ACC112 (cell line): Measurements from ENCODE around the gene MPV17L.
"Not testable (repeated sequence)": the region's sequence is repeated elsewhere in the genome, so short reads cannot be mapped to it uniquely, and the experiment has no call there.

ENCODE experiments used
- H2AFZ ChIP-seq: fragments of 200-600 bp; sonication (generic); one replicate; pipeline ENCODE4 v1.6.0; 2017; ENCODE audit warnings: antibody characterized with exemption, low read length; ENCODE audit not compliant: unreplicated experiment
- H3K27ac ChIP-seq: fragments of 200-600 bp; sonication (generic); 2 replicates; pipeline ENCODE4 v1.5.1; 2014; ENCODE audit warnings: low read depth, mild to moderate bottlenecking, antibody characterized with exemption, low read length, moderate library complexity
- H3K27me3 ChIP-seq: fragments of 200-600 bp; sonication (generic); 2 replicates; pipeline ENCODE4 v1.6.1; 2014; ENCODE audit warnings: mild to moderate bottlenecking, antibody characterized with exemption, low read length, moderate library complexity, mixed read lengths; ENCODE audit not compliant: insufficient read depth
- H3K36me3 ChIP-seq: fragments of 200-600 bp; sonication (generic); 2 replicates; pipeline ENCODE4 v1.6.1; 2016; ENCODE audit warnings: mild to moderate bottlenecking, antibody characterized with exemption, low read length, moderate library complexity, mixed read lengths; ENCODE audit not compliant: insufficient read depth
- H3K4me1 ChIP-seq: fragments of 200-600 bp; sonication (generic); one replicate; pipeline ENCODE4 v1.6.1; 2016; ENCODE audit warnings: low read length, mixed read lengths; ENCODE audit not compliant: insufficient read depth, unreplicated experiment, control insufficient read depth
- H3K4me3 ChIP-seq: fragments of 200-600 bp; sonication (generic); 2 replicates; pipeline ENCODE4 v1.5.1; 2014; ENCODE audit warnings: mild to moderate bottlenecking, low read depth, low read length
- H3K79me2 ChIP-seq: fragments of 200-600 bp; sonication (generic); one replicate; pipeline ENCODE4 v1.6.0; 2016; ENCODE audit warnings: low read length; ENCODE audit not compliant: control insufficient read depth, unreplicated experiment, insufficient read depth

The MPV17L gene

DNA sequence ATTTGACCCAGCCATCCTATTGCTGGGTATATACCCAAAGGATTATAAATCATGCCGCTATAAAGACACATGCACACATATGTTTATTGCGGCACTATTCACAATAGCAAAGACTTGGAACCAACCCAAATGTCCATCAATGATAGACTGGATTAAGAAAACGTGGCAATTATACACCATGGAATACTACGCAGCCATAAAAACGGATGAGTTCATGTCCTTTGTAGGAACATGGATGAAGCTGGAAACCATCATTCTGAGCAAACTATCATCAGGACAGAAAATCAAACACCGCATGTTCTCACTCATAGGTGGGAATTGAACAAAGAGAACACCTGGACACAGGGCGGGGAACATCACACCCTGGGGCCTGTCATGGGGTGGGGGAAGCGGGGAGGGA lies 2.5 kb upstream of the MPV17L start:
- not testable (repeated sequence) for H3K27ac ChIP-seq, H3K4me3 ChIP-seq, H3K27me3 ChIP-seq, H2AFZ ChIP-seq, H3K4me1 ChIP-seq, H3K79me2 ChIP-seq, H3K36me3 ChIP-seq

DNA sequence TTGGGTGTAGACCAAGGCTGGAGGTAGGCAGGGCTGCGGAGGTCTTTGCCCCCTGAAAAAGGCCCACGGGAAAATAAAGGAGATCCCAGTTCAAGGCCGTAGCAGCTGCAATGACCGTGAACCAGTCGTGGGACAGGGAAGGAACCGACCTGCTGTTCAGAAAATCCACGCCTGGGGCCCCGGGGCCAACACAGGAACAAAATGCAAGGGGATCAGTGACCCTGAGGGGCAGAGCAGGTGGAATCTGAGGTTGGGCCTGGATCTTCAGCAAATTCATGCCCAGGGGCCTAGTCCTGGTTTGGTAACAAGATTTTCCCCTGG lies 915 bp downstream of the MPV17L start:
- H3K4me3 ChIP-seq = peak overlapping the region; percentile 77
- not testable (repeated sequence) for H3K27ac ChIP-seq, H2AFZ ChIP-seq, H3K79me2 ChIP-seq, H3K36me3 ChIP-seq, H3K27me3 ChIP-seq, H3K4me1 ChIP-seq

- no peaks in the 10 kb centered on the region for H3K79me2 ChIP-seq
- no peaks in the 10 kb centered on the region for H3K27me3 ChIP-seq
- H3K4me1 ChIP-seq = no peaks in the 10 kb centered on the region
- H2AFZ ChIP-seq = no peak overlapping the region
- H3K36me3 ChIP-seq = no peaks in the 10 kb centered on the region
- H3K27ac ChIP-seq = no peak overlapping the region
- H3K4me3 ChIP-seq = no peak overlapping the region
These were observed 1.5 kb downstream of the MPV17L start for GRCh38 chr16:15396948-15397594.

GRCh38 chr16:15398618-15399316 lies 3.2 kb downstream of the MPV17L start:
- no peaks in the 10 kb centered on the region for H3K36me3 ChIP-seq
- no peak overlapping the region for H3K4me3 ChIP-seq
- H3K4me1 ChIP-seq = no peaks in the 10 kb centered on the region
- no peak overlapping the region for H3K27ac ChIP-seq
- no peaks in the 10 kb centered on the region for H3K79me2 ChIP-seq
- no peak overlapping the region for H2AFZ ChIP-seq
- no peaks in the 10 kb centered on the region for H3K27me3 ChIP-seq

DNA sequence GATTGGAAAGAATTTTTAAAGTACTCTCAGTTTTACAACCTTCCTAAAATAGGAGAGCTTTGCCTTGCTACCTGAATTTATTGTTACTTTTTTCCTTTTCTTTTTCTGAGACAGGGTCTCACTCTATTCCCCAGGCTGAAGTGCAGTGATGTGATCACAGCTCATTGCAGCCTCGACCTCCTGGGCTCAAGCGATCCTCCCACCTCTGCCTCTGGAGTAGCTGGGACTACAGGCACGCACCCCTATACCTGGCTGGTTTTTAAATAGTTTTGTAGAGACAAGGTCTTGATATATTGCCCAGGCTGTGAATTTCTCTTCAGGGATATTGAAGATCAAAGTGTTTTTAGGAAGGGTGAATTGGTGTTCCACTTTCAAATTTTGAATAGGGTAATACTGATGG lies 3.8 kb downstream of the MPV17L start:
- no peak overlapping the region for H3K4me3 ChIP-seq

GRCh38 chr16:15400314-15400713 lies 4.8 kb downstream of the MPV17L start:
- H3K79me2 ChIP-seq, H3K36me3 ChIP-seq, H3K4me1 ChIP-seq, H3K27me3 ChIP-seq, H3K27ac ChIP-seq, H3K4me3 ChIP-seq, H2AFZ ChIP-seq: not testable (repeated sequence)

More for the DNA sequence above, 3.8 kb downstream of the MPV17L start:
- Histone ChIP-seq H2AFZ (no peak overlapping the region), H3K27ac (no peak overlapping the region), H3K36me3 (no peaks in the 10 kb centered on the region), H3K79me2 (no peaks in the 10 kb centered on the region), H3K4me1 (no peaks in the 10 kb centered on the region), H3K27me3 (no peaks in the 10 kb centered on the region)

- no peaks in the 10 kb centered on the region for H3K27me3 ChIP-seq
- no peaks in the 10 kb centered on the region for H3K36me3 ChIP-seq
- no peaks in the 10 kb centered on the region for H3K79me2 ChIP-seq
- no peak overlapping the region for H3K27ac ChIP-seq
- H3K4me1 ChIP-seq = no peaks in the 10 kb centered on the region
- no peak overlapping the region for H3K4me3 ChIP-seq
- H2AFZ ChIP-seq = no peak overlapping the region
These were observed 6.4 kb downstream of the MPV17L start for GRCh38 chr16:15401972-15402371.

DNA sequence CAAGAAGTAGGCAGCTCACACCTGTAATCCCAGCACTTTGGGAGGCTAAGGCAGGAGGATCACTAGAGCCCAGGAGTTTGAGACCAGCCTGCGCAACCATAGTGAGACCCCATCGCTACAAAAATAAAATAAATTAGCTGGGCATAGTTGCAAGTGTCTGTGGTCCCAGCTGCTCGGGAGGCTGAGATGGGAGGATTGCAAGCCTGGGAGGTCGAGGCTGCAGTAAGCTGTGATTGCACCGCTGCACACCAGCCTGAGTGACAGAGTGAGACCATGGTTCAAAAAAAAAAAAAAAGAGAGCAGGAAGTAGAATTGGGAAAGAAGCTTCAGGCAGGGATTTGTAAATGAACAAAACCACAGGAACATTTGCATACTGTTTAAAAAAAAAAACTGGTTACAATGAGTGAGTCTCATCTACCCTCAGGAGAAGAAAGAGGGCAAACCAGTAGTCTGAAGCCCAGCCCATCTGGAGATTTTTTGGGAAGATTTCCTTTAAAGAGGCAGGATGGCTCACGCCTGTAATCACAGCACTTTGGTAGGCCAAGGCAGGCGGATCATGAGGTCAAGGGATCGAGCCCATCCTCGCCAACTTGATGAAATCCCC lies 7.9 kb downstream of the MPV17L start:
- no peak overlapping the region for H3K4me3 ChIP-seq
- no peaks in the 10 kb centered on the region for H3K79me2 ChIP-seq
- no peaks in the 10 kb centered on the region for H3K27me3 ChIP-seq
- no peak overlapping the region for H3K27ac ChIP-seq
- no peak overlapping the region for H2AFZ ChIP-seq
- H3K4me1 ChIP-seq = no peaks in the 10 kb centered on the region
- H3K36me3 ChIP-seq = no peaks in the 10 kb centered on the region

- H3K27me3 ChIP-seq, H2AFZ ChIP-seq, H3K79me2 ChIP-seq, H3K4me1 ChIP-seq, H3K36me3 ChIP-seq, H3K27ac ChIP-seq, H3K4me3 ChIP-seq: not testable (repeated sequence)
These were observed 8.5 kb downstream of the MPV17L start for GRCh38 chr16:15404091-15404490.

- no peaks in the 10 kb centered on the region for H3K36me3 ChIP-seq
- no peaks in the 10 kb centered on the region for H3K4me1 ChIP-seq
- no peak overlapping the region for H3K27ac ChIP-seq
- H3K79me2 ChIP-seq = no peaks in the 10 kb centered on the region
- no peak overlapping the region for H3K4me3 ChIP-seq
- no peak overlapping the region for H2AFZ ChIP-seq
- no peaks in the 10 kb centered on the region for H3K27me3 ChIP-seq
These were observed 9.2 kb downstream of the MPV17L start for GRCh38 chr16:15404792-15405191.

DNA sequence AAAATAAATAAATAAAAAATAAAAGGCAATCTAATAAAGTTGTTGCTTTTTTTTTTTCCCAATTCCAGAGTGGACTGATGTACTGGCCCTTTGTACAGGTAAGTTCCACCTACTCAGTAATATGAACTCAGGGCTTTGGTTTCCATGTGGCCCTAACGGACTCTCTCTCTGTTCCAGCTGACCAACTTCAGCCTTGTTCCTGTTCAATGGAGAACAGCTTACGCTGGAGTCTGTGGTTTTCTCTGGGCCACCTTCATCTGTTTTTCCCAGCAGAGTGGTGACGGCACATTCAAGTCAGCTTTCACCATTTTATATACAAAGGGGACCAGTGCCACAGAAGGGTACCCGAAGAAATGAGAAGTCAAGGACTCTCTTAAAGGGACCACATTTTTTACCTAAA lies 12.2 kb downstream of the MPV17L start:
- not testable (repeated sequence) for H3K36me3 ChIP-seq, H3K4me1 ChIP-seq, H3K79me2 ChIP-seq, H2AFZ ChIP-seq, H3K27ac ChIP-seq, H3K27me3 ChIP-seq, H3K4me3 ChIP-seq
